ENCODE measurements around the gene LAMP1.

DNA sequence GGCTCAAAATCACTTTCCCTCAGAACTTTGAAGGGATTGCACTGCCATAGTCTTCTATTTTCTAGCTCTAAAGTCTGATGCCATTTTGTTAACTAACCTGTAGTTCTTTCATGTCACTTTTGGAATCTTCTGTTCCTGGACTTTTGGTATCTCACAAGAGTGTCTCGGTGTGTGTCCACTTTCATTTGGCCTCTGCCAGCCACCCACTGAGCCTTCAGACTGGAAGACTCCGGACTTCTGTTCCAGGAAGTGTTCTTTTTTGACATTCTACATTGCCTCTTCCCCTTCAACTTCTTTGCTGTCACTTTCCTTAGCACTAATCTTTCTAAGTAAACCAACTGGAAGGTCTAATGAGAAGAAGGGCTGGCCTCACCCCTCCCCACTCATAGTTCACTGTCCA, 25.0 kb upstream of the LAMP1 start:
- TF ChIP-seq, protein P1, sequence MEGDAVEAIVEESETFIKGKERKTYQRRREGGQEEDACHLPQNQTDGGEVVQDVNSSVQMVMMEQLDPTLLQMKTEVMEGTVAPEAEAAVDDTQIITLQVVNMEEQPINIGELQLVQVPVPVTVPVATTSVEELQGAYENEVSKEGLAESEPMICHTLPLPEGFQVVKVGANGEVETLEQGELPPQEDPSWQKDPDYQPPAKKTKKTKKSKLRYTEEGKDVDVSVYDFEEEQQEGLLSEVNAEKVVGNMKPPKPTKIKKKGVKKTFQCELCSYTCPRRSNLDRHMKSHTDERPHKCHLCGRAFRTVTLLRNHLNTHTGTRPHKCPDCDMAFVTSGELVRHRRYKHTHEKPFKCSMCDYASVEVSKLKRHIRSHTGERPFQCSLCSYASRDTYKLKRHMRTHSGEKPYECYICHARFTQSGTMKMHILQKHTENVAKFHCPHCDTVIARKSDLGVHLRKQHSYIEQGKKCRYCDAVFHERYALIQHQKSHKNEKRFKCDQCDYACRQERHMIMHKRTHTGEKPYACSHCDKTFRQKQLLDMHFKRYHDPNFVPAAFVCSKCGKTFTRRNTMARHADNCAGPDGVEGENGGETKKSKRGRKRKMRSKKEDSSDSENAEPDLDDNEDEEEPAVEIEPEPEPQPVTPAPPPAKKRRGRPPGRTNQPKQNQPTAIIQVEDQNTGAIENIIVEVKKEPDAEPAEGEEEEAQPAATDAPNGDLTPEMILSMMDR (conservative IDR thresholded peaks at IDR 0.05; ENCODE audit: low read depth, low read length): no peak
- TF ChIP-seq EZH2 (IDR thresholded peaks at IDR 0.05; ENCODE audit: low read length, unreplicated experiment) (no peak), EZH2phosphoT487 (IDR thresholded peaks at IDR 0.05; ENCODE audit: borderline replicate concordance, low read length) (no peak)

Data from PC-3 (cell line).